NCI-H1417 treated with DMSO at 0.1 percent for 48 hours (cell line): ENCODE results near the gene POU2AF2.

Experiments used
- DNase-seq: peaks from one replicate; lab custom pipeline; 2025; lab: John Stamatoyannopoulos, UW

Gene POU2AF2

GRCh38 chr11:111331711-111332479 lies 86.4 kb downstream of the POU2AF2 start:
- DNase-seq, result no peak

GRCh38 chr11:111334532-111335502 lies 89.3 kb downstream of the POU2AF2 start:
- DNase-seq, result peak; percentile 14

GRCh38 chr11:111335549-111335948 lies 90.0 kb downstream of the POU2AF2 start:
- DNase-seq, result no peak
